Stimulated activated CD8-positive, alpha-beta memory T cell treated with anti-CD3 and anti-CD28 coated beads, Interleukin-7, amount 100 ng/mL, for 24 hours (primary cell): ENCODE measurements around the gene MSI1.

Source experiments
- DNase-seq: peaks from one replicate; pipeline ENCODE4 v3.0.0-alpha.2; 2020; ENCODE audit warnings: low read depth

Gene MSI1

DNA sequence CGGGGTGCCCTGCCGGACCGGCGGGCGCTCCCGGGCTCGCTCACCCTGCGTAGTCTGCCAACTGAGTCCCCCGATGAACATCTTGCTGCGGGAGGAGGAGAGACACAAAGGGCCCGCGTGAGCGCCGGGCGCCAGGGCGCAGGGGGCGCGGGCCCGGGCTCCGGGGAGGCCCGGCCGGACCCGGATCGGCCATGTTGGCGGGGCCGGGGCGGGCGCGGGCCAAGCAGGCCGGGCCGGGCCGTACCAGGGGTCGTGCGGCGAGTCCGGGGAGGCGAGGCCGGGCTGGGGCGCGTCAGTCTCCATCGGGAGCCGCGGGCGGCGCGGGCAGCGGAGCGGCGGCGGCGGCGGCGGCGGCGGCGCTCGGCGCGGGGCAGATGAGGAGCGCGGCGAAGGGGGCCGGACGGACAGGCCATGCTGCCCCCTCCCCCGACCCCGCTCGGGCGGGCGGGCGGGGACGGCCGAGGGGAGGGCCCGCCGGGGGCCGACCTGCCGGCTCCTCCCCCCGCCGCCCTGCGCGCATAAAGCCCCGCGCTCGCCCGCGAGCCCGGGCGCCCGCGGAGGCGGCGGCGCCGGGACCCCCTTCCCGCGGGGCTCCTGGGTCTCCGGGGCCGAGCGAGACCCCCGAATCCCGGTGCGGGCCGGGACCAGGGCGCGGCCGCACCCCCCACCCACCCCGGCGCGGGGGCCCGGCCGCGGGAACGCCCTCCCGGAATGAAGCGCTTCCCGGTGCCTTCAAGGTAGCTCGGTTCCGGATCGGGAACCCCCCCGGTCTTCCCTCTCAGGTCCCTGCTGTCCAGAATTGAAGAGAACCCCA lies at the start of gene MSI1:
TSS of gene MSI1 (minus strand) at position 376 of the 814 bp plus-strand sequence. CDS start at position 303, 73 bp downstream.
- no peak for DNase-seq

DNA sequence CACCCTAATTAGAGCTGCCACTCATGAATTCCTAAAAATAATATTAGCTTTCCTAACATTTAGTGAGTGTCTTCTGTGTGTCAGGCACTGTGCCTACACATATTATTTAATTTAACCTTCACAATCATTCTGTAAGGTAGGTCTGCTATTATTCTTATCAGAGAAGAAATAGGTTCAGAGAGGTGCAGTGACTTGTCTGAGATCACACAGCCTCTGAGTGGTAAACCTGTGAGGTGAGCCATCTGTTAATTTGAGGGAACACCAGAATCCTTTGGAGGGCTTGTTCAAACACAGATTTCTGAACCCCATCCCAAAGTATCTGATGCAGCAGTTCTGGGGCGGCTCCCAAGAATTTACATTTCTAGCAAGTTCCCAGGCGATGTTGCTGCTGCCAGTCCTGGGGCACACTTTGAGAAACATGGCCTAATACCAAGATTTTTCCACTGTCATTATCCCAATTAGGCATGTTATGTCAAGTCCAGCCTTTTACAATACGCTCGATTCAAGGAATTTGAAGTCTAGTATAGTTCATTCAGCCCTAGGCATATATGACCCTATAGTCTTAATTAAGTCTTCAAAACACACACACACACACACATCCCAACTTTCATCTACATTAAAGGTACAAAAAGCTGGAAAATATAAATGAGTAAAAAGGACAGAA lies 49.1 kb upstream of the MSI1 start:
- no peak for DNase-seq

DNA sequence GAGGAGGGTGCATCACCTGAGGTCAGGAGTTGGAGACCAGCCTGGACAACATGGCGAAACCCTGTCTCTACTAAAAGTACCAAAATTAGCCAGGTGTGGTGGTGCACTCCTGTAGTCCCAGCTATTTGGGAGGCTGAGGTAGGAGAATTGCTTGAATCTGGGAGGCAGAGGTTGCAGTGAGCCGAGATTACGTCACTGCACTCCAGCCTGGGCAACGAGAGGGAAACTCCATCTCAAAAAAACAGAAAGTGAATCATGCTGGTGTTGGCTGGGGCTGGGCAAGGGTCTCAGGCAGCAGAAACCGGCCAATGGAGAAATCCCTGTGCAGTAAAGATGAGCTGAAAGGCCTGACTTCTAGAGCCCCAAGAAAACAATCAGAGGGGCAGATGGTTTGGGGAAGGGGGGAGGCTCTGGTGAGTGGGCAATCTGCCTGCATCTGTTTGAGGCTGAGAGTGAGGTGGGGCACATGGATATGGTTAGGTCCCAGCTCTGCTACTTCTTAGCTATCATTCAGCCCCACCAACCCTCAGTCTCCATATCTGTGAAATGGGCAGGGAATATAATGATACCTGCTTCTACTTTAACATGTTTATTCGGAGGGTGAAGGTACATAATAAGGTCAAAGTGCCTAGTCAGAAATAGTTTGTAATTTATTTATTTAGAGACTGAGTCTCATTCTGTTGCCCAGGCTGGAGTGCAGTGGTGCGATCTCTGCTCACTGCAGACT lies 47.7 kb upstream of the MSI1 start:
- DNase-seq = no peak

DNA sequence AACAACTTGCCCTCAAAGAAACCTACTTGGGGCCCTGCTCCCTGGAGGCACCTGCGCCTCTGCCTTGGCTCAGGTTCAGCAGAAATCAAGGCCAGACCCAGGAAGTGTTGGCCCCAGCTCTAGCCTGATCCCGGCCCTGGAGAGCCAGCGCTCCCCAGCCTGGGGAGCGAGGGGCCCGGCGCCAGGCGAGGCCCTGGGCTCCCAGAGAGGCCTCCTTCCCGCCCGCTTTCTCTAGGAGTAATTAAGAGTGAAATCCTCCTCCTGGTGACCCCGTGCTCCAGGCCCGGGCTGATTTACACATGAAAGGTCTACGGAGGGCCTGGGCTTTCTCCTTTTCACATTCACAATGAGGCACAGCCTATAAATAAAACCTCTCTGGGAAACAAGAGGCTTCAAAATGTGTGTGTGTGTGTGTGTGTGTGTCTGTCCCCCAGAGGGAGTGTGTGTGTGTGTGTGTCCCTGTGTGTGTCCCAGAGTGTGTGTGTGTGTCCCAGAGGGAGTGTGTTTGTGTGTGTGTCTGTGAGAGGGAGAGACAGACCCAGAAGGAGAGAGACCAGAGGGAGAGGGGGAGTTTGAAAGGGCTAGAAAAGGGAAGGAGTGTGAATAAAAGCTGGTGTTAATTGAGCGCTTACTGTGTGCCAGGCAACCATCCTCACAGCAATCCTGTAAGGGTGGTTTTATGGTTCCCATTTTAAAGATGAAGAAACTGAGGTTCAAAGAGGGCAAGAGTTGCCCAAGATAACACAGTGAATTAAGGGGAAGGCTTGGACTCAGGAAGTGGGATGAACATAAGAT lies 45.1 kb upstream of the MSI1 start:
- no peak for DNase-seq

DNA sequence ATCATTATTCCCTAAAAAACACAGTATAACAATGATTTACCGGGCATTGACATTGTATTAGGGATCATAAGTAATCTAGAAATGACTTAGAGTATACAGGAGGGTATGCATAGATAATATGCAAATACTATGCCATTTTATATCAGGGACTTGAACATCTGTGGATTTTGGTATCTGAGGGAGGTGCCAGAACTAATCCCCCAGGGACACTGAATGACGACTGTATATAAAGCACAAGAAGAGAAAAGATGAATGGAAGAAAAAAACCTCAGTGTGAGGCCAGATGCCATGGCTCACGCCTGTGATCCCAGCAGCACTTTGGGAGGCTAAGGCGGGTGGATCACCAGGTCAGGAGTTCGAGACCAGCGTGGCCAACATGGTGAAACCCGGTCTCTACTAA lies 43.5 kb upstream of the MSI1 start:
- no peak for DNase-seq

DNA sequence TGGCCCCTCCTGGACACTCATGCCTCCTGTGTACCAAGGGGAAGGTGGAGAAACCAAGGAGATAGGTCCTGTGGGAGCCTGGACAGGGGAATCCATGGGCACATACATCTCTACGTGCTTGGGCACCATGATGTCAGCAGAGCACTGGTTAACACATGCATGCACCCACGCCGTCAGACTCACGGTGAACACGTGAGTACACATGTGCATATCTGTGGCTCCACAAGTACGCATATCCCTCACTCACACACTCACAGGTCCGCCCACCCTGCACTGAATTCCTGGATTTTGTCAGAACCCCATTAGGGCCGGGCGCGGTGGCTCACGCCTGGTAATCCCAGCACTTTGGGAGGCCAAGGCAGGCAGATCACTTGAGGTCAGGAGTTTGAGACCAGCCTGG lies 39.8 kb upstream of the MSI1 start:
- DNase-seq = no peak

DNA sequence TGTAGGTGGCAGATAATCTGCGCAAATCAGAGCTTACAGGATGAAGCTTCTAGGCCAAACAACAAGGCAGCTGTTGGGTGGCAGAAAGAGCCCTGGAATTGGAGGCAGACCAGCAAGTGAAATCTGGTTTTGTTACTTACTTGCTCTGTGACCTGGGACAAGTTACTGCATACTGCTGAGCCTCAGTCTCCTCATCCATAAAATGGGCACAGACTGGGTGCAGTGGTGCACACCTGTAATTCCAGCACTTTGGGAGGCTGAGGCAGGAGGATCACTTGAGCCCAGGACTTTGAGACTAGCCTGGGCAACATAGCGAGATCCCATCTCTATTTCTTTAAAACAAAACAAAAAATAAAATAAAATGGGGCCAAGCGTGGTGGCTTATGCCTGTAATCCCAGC lies 37.6 kb upstream of the MSI1 start:
- no peak for DNase-seq

DNA sequence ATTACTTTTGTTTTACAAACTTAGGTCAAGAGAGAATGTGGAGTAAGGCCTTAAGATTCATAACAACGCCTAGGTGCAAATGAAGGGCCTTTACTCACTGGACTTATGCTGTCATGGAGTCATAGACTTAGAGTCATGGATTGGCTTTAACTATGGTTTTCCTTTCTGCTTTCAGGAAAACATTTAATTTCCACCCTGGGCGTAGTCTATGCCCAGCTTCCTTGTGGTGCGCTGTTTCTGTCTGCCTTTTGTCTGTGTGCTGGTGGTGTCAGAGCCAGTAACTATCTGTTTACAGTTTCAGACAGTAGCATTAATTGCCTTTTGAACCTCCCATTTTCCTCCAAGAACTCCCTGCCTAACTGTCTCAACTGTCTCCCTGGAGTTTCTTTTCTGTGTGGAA lies 37.1 kb upstream of the MSI1 start:
- DNase-seq = no peak

DNA sequence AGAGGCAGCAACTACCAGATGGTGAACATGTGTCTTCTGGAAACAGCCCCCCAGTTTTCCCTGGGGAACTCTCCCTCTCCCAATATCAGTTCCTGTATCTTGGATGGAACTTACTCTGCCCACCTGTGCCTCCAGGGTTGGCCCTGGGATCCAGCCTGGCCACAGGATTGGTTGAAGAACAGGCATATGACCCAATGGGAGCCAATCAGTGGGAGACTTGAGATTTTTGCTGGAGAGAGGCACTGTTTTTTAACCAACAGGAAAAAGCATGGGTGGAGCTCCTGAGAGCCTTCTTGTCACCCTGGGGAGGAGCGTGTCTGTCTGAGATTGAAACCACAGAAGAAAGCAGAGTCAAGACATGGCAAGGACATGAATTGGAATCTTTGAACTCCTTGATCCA lies 35.3 kb upstream of the MSI1 start:
- no peak for DNase-seq

DNA sequence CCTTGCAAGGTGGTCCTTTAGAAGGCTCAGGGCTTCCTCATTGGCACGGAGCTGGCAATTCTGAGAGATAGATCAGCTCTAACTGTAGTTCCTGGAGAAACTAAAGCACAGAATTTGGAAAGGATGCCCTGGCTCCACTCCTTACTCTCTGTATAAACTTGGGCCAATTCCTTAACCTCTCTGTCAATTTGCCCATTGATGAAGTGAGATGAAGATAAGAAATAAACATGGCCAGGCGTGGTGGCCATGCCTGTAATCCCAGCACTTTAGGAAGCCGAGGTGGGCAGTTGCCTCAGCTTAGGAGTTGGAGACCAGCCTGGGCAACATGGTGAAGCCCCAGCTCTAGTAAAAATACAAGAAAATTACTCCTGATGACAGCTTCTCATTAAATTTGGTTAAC lies 34.9 kb upstream of the MSI1 start:
- DNase-seq = no peak

DNA sequence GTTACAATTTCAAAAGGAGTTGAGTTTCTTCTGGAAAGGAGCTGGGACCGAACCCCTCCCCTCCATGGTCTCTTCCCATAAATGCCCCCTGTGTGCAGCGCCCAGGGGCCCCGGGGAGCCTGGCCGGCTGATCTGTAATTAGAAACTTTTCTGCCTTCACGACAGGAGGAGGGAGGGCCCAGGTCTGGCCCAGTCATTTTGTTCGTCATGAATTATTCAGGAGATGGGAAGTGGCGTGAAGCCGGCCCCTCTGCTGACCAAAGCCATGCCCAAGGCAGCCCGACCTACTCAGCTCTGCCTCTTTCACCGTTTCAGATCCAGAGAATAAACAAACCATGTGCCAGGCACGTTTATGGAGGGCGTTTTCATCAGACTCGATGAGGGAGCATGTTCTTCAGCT lies 33.3 kb upstream of the MSI1 start:
- DNase-seq = no peak

DNA sequence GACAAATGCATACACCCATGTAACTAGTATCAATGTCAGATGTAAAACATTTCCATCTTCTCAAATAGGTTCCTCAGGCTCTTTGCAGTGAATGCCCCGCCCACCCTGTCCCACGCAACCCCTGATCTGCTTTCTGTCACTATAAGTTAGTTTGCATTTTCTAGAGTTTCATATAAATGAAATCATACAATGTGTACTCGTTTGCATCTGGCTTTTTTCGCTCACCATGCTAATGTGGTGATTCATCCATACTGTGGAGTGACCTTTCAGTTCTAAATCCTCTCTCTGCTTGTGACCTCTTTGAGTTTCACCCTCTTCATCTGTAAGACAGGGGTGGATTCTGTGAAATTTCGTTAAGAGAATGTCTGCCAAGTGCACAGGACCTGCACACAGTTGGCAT lies 30.6 kb upstream of the MSI1 start:
- no peak for DNase-seq

DNA sequence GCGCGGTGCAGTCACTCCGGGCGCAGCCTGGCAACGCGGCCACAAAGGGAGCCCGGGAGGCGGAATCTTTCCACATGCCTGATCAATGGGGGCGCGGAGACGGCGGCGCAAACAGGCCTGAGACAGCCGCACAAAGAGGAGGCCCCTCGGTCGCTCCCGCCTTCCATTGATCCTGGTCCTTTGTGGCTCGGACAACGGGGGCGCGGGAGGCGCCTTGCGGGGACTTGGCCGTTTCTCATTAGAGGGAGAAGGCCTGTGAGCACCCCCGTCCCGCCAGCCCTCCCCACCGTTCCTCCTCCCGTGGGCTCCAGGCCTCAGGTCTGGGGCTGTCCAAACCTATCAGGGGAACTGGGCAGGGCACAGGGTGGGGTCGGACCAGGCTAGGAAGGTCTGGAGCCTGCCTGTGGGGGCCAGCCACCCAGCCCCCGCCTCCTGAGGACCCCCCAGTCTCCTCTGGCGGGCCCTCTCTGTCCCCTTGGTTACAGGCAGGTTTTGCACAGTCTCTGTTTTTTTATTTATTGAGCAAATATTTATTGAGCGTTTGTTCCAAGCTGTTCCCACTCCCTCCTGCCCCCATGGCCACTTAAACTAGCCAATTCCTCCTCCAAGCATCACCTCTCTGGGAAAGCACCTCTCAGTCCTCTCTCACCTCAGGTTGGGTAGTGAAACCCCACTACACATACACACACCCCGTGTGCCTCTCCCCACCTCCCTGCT lies 29.0 kb upstream of the MSI1 start:
- no peak for DNase-seq

DNA sequence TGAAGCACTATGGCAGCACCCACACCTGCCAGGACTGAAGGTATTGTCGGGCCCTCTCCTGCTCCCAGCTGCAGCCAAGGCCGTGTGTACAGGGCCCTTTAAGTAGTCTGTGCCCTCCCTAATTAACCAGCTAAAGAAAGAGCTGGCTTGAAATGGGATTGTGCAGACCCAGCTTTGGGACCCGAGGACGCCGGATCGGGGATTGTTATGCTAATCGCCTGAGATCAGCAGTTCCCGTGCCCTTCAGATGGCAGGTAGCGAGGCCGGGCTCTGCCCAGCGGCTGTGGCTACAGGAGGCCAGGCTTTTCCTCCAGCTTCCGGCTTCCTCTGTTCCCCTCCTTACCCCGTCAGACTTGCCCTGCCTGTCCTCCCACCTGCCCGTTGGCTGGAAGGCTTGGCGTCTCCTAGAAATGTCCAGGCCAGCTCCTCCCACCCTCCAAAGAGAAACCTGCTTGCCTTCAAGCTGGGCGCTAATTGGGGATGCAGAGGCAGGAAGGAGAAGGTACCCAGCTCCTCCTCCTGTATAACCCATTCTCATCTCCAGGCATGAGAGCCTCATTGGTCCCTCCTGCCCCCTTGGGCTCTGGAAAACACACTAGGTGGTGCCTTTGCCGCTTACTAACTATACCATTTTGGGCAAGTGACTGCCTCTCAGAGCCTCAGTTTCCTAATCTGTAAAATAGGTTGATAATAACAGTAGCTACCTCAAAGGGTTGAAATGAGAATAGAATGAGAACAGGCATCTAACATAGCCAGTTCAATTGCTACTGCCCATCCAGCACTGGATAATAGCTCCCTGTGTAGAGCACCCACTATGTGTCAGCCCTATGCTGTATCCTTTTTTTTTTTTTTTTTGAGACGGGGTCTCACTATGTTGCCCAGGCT lies 25.8 kb upstream of the MSI1 start:
- DNase-seq = no peak

DNA sequence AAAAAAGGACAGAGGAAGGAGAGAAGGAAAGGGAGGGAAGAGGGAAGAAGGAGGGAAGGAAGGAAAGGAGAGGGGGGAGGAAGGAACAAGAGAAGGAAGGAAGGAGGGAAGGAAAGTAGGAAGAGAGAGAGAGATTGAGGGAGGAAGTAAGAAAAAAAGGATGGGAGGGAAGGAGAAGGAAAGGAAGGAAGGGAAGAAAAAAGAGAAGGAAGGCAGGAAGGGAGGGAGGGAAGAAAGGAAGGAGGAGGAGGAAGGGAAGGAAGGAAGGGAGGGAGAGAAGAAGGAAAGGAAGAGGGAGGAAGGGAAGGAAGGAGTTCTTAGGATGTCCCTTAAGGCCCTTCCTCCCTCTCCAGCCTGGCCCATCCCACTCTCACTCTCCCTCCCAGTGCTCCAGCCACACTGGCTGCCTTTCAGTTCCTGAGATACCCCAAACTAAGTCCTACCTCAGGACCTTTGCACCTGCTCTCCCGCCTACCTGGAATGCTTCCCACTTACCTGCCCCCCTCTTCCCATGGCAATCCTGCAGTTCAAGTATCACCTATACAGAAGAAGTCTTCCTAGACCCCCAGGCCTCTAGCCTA lies 21.7 kb upstream of the MSI1 start:
- no peak for DNase-seq

DNA sequence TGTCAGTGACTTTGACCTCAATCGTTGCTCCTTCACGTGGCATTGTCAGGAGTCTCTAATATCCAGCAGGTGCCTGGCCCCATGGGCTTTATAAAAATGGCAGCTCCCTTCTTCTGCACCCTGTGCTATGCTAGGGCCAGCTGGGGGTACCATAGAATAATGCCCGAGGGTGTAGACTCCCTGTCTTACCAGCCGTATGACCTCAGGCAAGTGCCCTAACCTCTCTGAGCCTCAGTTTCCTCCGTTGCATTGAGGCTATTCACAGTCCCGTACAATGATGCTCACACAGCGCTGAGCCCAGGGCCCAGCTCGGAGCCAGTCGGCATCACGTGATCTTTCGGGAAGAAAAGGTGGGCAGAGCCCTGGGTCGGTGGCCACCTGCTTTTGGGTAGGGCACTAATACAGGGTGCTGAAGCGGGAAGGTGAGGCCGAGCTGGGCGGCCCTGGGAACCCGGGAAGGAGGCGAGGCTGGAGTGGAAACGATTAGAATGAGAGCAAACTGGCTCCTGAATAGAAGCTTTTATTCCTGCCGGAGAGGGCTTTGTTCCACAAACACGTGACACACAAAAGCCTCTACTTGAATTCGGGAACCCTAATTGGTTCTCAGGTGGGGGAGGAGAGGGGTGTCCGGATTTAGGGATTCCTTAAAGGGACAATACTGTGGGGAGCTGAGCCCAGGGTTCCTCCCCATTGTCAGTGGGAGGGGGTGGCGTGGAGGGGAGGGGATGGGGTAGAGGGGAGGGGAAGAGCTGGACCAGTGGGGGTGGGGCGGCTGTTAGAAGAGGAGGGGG lies 19.9 kb upstream of the MSI1 start:
- no peak for DNase-seq

DNA sequence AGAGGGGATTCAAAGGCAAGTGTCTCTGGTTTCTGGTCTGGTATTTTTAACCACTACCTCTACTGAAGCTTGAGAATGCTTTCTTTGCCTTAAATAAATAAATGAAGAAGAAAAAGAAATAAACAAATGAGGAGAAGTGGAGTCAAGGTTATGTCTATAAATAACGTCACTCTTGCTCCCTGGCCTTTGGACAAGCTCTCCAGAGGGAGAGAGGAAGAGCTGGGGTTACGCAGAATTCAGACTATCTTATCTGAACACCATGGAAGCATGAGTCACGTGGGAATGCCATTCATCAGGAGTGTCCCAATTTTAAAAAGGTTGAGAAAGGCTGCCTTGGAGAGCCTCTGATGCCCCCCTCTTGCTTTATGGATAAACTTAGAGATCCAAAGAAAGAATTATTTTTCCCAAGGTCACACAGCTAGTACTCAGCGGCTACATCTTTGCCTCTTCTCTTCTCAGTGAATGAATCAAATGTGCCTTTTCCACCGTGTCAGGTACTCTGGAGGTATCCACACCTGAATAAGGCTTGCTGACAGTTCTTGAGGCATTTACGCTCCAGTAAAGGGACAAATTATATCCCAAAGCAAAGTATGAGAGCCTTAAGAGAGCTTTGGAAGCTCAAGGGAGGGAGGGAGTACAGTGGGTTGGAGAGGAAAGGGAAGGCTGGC lies 12.9 kb upstream of the MSI1 start:
- no peak for DNase-seq

DNA sequence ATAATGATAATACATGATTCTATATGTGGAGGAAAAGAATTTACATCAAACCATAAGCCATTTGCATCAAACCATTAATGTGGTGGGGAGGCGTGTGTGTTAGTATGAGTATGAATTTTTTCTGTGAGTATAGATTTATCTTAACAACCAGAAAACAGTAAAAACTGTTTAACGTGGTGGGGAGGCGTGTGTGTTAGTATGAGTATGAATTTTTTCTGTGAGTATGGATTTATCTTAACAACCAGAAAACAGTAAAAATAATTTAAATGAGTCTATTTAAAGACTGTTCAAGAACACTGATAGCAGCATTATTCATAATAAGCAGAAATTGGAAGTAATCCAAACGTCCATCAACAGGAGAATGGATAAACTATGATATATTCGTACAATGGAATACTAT lies 9.1 kb upstream of the MSI1 start:
- no peak for DNase-seq

DNA sequence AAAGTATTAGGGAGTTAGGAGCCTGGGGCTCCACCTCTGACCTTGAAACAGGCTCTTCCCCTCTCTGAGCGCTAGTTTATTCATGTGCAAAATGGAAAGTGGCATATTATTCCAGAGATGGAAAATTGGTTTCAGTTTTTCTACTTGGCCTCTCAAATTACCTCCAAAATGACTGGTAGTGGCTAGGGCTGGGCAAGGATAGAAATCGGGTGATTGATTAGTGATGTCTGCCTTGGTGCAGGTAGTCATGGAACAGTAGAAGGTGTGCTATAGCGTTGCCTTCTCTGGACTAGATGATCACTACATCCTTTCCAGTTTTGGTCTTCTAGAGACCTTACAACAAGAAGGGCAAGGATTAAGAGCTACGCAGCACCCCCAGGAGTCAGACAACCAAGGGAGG lies 8.6 kb upstream of the MSI1 start:
- no peak for DNase-seq
